Transverse colon (tissue), 3 donors: ENCODE data around the gene HSDL1.

Source experiments
- CTCF ChIP-seq, 5 experiments: fragments of 200-600 bp in 3 of 5; fragments of 450-650 bp in 2 of 5; sonication (generic) in 3 of 5; IDR thresholded peaks; 1 replicate in 2 of 5; 2 replicates in 3 of 5; pipeline ENCODE4 v1.5.1; 2016 to 2017; ENCODE audit warnings: antibody characterized with exemption in 5 of 5, inconsistent platforms in 3 of 5, mild to moderate bottlenecking in 2 of 5, moderate library complexity in 1 of 5
- EP300 ChIP-seq: sonication (generic); formaldehyde crosslinking; IDR thresholded peaks from one replicate; pipeline ENCODE4 v1.6.1; 2017; ENCODE audit warnings: antibody characterized with exemption, low read depth
- POLR2A ChIP-seq: fragments of 450-650 bp; IDR thresholded peaks from one replicate; pipeline ENCODE4 v1.6.1; 2016; ENCODE audit warnings: antibody characterized with exemption, mild to moderate bottlenecking, moderate library complexity

DNA sequence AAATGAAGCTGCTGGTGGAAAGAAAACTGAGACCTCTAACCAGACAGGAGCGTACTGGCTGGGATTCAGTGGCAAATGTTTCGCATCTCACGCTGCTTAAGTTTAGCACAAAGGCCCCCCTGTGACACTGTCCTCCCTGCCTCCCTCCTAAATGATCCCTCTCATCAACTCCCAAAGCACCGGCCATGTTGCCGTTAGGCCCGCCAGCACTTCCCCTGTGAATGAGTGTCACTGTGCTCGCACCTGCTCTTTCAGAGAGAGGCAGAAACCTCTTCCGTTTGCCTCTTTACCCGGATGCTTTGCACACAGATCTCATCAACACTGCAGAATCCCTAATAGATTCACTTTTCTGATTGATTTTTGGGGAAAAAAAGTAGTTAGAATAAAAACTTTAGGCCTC, 54.8 kb downstream of the HSDL1 start:
- TF ChIP-seq EP300 (no peak), CTCF (IDR thresholded peaks at IDR 0.05) (no peak), POLR2A (no peak)
